ENCODE results near the gene HOXD12. TPM values are rescaled to one million over a fixed set of nuclear protein-coding genes. Genes with fewer than 3 reads are reported as not detected.

Gene HOXD12, protein sequence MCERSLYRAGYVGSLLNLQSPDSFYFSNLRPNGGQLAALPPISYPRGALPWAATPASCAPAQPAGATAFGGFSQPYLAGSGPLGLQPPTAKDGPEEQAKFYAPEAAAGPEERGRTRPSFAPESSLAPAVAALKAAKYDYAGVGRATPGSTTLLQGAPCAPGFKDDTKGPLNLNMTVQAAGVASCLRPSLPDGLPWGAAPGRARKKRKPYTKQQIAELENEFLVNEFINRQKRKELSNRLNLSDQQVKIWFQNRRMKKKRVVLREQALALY
- not detected in 2 replicates for total RNA-seq

DNA sequence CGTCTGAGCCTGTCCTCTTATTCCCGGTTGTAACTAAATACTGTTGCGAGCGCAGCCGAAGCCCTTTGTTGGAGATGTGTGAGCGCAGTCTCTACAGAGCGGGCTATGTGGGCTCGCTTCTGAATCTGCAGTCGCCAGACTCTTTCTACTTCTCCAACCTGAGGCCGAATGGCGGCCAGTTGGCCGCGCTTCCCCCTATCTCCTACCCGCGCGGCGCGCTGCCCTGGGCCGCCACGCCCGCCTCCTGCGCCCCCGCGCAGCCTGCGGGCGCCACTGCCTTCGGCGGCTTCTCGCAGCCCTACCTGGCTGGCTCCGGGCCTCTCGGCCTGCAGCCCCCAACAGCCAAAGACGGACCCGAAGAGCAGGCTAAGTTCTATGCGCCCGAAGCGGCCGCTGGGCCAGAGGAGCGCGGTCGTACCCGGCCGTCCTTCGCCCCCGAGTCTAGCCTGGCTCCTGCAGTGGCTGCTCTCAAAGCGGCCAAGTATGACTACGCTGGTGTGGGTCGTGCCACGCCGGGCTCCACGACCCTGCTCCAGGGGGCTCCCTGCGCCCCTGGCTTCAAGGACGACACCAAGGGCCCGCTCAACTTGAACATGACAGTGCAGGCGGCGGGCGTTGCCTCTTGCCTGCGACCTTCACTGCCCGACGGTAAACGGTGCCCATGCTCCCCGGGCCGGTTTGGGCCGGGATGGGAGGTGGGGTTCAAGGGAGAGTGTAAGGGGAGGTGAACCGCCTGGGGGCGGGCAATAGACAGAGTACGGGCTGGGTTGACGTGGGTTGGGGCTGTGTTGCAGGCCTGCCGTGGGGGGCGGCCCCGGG is at the start of gene HOXD12:
Gene HOXD12 (plus strand): TSS at position 68 of the 819 bp plus-strand sequence. CDS start 7 bp downstream, at position 75.

DNA sequence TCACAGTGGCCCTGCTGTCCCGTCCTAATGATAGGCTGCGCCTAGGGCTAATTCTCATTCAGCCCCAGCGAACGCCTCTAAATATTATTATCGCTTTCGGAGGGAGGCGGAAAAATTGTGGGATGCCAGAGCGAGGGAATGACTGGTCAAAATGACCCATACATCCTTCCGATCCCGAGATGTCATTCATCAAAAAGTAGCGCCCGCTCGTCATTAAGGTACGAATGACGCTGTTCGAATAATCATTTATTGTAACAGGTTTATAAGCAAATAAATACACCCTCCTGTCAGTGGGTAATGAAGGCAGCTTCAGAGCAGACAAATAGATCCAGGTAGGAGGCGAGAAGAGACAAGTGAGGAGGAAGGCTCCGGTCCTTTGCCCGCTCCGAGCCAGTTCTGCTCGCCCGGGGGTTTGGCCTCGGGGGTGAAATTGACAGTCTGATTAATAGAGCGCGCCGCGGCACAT is 15.8 kb upstream of the HOXD12 start, which contains the start of gene EVX2:
Gene EVX2 (minus strand): TSS at position 167 of the 466 bp plus-strand sequence. CDS start 186 bp downstream, outside the sequence.

DNA sequence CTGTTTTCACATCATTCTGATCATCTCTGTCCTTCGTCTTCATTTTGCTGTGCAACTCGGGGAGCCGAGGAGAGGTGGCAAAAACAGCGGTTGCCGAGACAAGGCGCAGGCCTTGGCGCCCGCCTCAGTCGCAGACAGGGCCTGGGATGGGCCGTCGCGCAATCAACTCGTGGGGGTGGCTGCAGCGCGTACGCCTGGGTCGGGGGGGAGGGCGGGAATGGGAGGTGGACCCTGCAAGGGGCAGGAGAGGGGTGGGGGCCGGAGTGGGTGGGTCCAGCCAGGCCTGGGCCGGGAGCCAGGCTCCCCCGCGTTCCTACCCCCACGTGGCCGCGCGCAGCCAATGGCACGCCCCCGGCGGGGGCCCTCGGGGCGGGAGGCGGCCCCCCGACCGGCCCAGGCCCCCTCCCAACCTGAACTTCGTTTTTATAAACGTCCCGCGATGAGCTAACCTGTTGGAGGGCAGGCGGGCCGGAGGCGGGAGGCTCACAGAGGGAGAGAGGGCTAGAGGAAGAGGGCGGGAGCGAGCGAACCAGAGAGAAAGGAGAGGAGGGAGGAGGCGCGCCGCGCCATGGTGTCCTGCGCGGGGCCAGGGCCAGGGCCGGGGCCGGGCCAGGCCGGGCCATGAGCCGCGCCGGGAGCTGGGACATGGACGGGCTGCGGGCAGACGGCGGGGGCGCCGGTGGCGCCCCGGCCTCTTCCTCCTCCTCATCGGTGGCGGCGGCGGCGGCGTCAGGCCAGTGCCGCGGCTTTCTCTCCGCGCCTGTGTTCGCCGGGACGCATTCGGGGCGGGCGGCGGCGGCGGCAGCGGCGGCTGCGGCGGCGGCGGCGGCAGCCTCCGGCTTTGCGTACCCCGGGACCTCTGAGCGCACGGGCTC is 7.1 kb upstream of the HOXD12 start, which contains the start of gene HOXD13:
Gene HOXD13 (plus strand): TSS at position 452 of the 875 bp plus-strand sequence. CDS start 170 bp downstream, at position 622.

DNA sequence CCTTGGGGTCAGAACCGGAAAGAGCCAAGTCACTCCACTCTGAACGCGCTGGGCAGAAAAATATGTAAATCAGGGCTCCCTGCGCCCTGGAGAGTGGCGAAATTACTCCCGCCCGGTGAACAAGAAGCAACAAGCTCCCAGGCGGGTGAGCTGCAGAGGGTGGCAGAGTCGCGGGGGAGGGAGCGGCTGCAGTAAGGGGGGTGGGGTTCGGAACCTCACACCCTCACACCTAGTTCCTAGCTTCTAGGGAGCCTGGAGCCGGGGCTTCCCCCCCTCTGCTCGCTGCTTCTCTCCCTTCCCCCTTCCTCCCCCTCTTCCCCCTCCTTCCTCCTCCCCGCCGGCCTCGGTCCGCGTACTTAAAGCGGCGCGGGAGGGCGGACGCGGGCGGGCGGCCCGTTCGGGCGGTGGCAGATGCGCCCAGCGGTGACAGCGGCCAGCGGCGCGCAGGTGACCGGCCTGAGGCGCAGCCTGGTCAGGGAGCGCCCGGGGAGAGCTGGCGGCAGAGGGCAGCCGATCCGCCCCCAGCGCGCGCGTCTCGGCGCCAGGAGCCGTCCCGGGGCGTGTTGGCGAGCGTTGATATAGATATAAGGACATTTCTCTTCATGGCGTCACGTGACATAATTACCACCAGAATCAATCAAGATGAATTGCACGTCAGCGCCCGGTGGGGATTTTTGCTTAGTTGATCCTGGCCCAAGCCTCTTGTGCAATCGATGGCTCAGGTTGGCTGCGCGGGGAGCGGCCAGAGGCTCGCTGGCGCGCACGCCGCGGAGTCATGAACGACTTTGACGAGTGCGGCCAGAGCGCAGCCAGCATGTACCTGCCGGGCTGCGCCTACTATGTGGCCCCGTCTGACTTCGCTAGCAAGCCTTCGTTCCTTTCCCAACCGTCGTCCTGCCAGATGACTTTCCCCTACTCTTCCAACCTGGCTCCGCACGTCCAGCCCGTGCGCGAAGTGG is 7.3 kb downstream of the HOXD12 start, which contains the start of gene HOXD11:
Gene HOXD11 (plus strand): TSS at position 700 of the 959 bp plus-strand sequence. CDS start 76 bp downstream, at position 776.

DNA sequence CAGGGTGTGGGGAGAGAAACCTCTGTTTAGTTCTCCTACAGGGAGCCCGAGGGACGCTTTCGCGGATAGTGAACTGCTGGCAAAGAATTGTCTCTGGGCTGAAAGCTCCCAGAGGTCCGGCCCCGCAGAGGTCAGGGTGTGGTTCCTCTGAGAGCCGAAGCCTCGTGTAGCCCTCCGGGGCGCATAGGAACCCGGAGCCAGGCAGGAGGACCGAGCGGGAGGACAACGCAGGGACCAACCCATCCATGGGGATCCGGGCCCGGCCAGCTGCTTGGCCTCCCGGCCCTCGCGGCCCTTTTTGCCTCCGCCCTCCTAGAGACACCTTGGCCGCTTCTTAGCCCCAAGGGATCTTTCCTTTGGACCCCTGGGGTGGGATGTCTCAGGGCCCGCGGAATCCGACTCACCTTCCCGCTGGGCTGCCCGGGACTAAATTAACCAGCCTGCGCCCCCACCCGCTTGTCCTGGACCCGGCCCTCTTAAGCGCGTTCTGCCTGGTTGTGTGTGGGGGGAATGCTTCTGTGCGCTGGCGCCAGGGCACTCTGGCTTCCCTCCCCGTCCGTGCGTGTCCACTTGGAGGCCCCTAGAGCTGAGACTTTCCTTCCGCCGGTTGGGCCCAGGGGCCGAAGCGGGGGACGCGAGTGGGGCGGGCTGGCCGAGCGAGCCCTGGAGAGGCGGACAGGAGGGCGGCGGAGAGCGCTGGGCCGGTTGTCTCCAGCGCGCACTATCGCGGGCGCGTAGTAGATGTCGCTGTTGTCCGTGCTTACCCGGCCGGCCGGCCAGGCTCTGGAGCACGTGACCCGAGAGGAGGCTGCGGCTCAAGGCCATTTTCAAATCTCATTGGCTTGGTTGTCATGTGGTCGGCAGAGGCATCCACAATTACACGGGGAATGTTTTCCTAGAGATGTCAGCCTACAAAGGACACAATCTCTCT is 16.6 kb downstream of the HOXD12 start, which contains the start of gene HOXD10:
Gene HOXD10 (plus strand): TSS at position 896 of the 931 bp plus-strand sequence. CDS start 56 bp downstream, outside the sequence.

DNA sequence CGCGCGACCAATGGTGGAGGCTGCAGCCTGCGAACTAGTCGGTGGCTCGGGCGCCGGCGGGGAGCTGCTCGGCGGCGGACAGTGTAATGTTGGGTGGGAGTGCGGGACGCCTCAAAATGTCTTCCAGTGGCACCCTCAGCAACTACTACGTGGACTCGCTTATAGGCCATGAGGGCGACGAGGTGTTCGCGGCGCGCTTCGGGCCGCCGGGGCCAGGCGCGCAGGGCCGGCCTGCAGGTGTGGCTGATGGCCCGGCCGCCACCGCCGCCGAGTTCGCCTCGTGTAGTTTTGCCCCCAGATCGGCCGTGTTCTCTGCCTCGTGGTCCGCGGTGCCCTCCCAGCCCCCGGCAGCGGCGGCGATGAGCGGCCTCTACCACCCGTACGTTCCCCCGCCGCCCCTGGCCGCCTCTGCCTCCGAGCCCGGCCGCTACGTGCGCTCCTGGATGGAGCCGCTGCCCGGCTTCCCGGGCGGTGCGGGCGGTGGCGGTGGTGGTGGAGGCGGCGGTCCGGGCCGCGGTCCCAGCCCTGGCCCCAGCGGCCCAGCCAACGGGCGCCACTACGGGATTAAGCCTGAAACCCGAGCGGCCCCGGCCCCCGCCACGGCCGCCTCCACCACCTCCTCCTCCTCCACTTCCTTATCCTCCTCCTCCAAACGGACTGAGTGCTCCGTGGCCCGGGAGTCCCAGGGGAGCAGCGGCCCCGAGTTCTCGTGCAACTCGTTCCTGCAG is 23.3 kb downstream of the HOXD12 start, which contains the start of gene HOXD9:
Gene HOXD9 (plus strand): TSS at position 37 of the 728 bp plus-strand sequence. CDS start 50 bp downstream, at position 87.

DNA sequence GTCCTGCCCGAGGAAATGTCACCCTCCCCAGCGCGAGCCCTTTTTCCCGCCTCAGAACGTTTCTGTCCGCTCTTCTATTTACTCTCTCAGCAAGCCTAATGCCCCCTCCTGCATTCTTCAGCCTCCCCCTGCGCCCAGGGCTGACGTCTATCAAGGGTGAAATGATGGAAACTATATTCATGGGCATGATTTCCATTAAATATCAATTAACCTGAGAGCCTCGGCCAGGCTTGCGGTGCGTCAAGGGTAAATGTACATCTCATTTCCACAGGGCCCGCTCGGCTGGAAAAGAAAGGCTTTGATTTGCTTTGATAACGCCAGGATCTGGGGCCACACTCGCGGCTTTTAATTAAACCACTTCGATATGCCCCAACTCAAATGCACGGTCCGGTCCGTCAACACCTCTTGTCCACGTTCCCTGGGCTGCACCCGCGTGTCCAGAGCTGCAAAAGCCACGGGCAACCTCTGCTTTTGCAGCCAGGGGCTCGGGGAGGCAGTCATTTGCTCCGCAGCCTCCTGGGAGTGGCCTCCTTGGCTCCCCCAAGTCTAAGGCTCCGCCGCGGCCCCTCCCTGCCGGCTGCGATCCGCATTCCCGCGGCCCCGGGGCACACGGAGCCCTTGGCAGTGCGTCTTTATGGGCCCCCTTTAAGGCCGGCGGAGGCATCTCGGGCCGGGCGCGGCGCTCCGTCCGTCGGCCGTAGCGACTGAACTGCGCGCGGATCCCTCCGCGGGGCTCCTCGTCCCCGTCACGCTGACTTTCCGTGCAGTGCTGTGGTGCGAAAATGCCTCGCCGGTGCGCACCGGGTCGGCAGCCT is 29.6 kb downstream of the HOXD12 start, which contains the start of gene HOXD8:
Gene HOXD8 (plus strand): TSS at position 724 of the 815 bp plus-strand sequence. CDS start 662 bp downstream, outside the sequence.

DNA sequence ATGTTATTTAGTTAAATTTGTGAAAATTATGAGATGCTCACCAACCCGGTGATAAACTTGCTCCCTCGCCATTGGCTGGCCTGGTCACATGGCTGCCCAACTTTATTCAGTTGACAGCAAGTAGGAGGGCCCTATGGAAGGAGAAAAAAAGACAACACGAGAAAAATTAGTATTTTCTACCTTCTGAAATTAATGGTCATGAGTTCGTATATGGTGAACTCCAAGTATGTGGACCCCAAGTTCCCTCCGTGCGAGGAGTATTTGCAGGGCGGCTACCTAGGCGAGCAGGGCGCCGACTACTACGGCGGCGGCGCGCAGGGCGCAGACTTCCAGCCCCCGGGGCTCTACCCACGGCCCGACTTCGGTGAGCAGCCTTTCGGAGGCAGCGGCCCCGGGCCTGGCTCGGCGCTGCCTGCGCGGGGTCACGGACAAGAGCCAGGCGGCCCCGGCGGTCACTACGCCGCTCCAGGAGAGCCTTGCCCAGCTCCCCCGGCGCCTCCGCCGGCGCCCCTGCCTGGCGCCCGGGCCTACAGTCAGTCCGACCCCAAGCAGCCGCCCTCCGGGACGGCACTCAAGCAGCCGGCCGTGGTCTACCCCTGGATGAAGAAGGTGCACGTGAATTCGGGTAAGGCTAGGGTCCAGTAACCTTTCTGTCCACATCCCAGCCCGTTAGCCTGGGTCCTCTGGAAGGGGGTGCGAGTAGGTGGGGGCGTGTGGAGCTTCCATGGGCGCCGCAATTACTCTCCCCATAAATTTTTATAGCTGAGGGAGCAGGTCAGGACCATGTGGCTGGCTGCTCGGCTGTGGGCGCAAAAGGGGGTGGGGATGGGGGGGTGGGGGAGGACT is 52.1 kb downstream of the HOXD12 start, which contains the start of gene HOXD4:
Gene HOXD4 (plus strand): TSS at position 109 of the 846 bp plus-strand sequence. CDS start 84 bp downstream, at position 193.

Small RNA genes lying within 50 kb of the gene (small RNA-seq; reads per million reads assigned to genes)
- gene MIR10B, result 10,278 reads per million, percentile 100 among the genes with 10 or more reads in this experiment

Other genes starting within 250 kb of the HOXD12 start
- gene LNPK, start 97.5 kb upstream of the HOXD12 start, total RNA-seq, result 51.6 and 78.2 TPM in 2 replicates
- under 0.01 and 0.12 TPM in 2 replicates for gene EVX2, start 15.8 kb upstream of the HOXD12 start, total RNA-seq
- gene HOXD13, start 7.1 kb upstream of the HOXD12 start, total RNA-seq, result not detected in 2 replicates
- not detected in 2 replicates for gene HOXD11, start 7.5 kb downstream of the HOXD12 start, total RNA-seq
- gene HOXD10, start 17.0 kb downstream of the HOXD12 start, total RNA-seq, result not detected in 2 replicates
- gene HOXD9, start 22.9 kb downstream of the HOXD12 start, total RNA-seq, result 8.4 and 8.9 TPM in 2 replicates
- 21.7 and 25.5 TPM in 2 replicates for gene HOXD8, start 29.9 kb downstream of the HOXD12 start, total RNA-seq
- 8.0 and 10.5 TPM in 2 replicates for gene HOXD4, start 51.8 kb downstream of the HOXD12 start, total RNA-seq
- gene HOXD3, start 57.5 kb downstream of the HOXD12 start, total RNA-seq, result 19.2 and 22.4 TPM in 2 replicates
- gene HOXD1, start 88.9 kb downstream of the HOXD12 start, total RNA-seq, result 1.9 and 2.9 TPM in 2 replicates
- 20.8 TPM in 2 replicates for gene MTX2, start 169.6 kb downstream of the HOXD12 start, total RNA-seq

All from hair follicle dermal papilla cell (primary cell).